SK-N-MC (cell line): Measurements from ENCODE around the gene TTC34.

ENCODE experiments used
- DNase-seq: peaks from one replicate; pipeline ENCODE4 v3.0.0-alpha.2; 2011; ENCODE audit warnings: low read depth, low spot score
- H3K27ac ChIP-seq: fragments of 200-600 bp; sonication (generic); 2 replicates; pipeline ENCODE4 v1.5.1; 2016; ENCODE audit warnings: mixed run types
- H3K36me3 ChIP-seq: fragments of 200-600 bp; sonication (generic); 2 replicates; pipeline ENCODE4 v1.6.1; 2017; ENCODE audit warnings: antibody characterized with exemption, low read length, mixed read lengths; ENCODE audit not compliant: insufficient read depth
- H3K4me3 ChIP-seq: fragments of 200-600 bp; sonication (generic); 2 replicates; pipeline ENCODE4 v1.5.1; 2016
- H3K9ac ChIP-seq: fragments of 200-600 bp; sonication (generic); 2 replicates; pipeline ENCODE4 v1.8.0; 2017; ENCODE audit warnings: mixed run types, mixed read lengths; ENCODE audit not compliant: insufficient read length
- H3K9me3 ChIP-seq: fragments of 200-600 bp; sonication (generic); 2 replicates; pipeline ENCODE4 v1.6.1; 2017; ENCODE audit warnings: low read depth, mild to moderate bottlenecking, antibody characterized with exemption, low read length, moderate library complexity, mixed read lengths
- EZH2 ChIP-seq: fragments of 200-600 bp; sonication (generic); IDR thresholded peaks from one replicate; pipeline ENCODE4 v1.6.1; 2017; ENCODE audit warnings: antibody characterized with exemption
- FOXP2 ChIP-seq: optimal IDR thresholded peaks from 2 replicates; pipeline ENCODE3; 2011; ENCODE audit warnings: mild to moderate bottlenecking, moderate library complexity; ENCODE audit not compliant: insufficient read depth; ENCODE audit errors: extremely low read length, control extremely low read depth
- POLR2AphosphoS5 ChIP-seq: IDR thresholded peaks from 2 replicates; pipeline ENCODE4 v1.6.1; 2012; ENCODE audit warnings: mild to moderate bottlenecking, low read depth, low read length, borderline replicate concordance

The TTC34 gene

DNA sequence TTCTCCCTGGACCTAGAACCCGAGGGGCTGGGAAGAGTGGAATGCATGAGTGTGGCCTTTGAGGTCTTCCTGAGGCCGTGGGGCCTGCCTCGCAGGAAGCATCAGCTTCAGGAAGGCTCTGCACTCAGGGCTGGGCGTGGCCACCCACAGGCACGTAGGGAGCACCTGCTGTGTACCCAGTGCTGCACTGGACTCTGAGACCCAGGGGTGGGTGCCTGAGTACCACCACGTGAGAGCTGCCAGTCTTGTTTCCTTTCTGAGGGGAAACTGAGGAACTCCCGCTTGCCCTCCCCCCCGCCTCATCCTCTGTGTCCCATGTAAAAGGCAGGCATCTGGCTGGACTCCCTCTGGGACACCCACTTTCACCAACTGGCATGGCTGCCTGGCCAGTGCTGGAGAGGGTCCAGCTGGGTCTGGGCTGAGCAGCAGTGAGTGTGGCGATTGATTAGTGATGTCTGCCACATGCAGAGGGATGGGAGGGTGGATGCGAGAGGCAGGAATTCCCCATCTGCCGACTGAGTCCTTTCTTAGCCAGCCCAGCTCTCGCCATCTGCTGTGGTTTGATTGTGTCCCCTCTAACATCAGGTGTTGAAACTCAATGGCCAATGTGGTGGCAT, 30.2 kb upstream of the TTC34 start:
- Histone ChIP-seq H3K4me3 (no peak overlapping the region), H3K36me3 (no peaks in the 10 kb centered on the region), H3K27ac (no peak overlapping the region), H3K9me3 (no peaks in the 10 kb centered on the region), H3K9ac (no peak overlapping the region)
- TF ChIP-seq FOXP2 (no peak), EZH2 (no peak), POLR2AphosphoS5 (no peak)
- DNase-seq: no peak

DNA sequence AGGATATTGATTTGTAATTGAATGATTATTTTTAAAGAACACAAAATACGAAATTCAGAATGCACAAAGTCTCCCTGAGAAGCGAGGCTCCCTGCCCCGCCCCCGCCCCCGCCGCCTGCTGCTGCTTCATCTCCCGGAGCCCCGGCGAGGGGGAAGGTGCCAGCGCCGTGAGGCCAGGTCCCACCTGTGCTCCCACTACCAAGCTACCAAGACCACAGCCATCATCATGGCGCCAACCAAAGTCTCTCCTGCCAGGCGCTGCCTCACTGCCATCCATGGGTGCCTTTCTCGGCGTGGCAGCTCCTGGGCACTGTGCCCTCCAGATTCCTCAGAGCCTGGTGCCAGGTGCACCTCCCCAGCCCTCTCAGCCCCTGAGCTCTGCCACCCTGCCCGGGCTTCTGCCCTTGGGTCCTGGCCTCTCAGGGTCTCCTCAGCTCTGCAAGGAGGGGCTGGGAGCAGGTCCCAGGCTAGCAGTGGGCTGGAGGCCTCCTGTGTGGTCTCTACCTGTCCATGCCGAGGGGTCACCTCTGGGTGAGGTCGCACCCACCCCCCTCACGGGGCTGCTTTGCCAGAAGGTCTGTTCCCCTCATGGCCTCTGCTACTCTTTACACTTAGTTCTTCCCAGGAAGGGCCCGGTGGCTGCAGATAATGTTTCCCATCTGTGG, 29.4 kb upstream of the TTC34 start:
- DNase-seq: no peak
- no peaks in the 10 kb centered on the region for H3K9me3 ChIP-seq
- no peak overlapping the region for H3K9ac ChIP-seq
- H3K27ac ChIP-seq: no peak overlapping the region
- H3K36me3 ChIP-seq: no peaks in the 10 kb centered on the region
- TF ChIP-seq EZH2 (no peak), POLR2AphosphoS5 (no peak)
- no peak overlapping the region for H3K4me3 ChIP-seq

DNA sequence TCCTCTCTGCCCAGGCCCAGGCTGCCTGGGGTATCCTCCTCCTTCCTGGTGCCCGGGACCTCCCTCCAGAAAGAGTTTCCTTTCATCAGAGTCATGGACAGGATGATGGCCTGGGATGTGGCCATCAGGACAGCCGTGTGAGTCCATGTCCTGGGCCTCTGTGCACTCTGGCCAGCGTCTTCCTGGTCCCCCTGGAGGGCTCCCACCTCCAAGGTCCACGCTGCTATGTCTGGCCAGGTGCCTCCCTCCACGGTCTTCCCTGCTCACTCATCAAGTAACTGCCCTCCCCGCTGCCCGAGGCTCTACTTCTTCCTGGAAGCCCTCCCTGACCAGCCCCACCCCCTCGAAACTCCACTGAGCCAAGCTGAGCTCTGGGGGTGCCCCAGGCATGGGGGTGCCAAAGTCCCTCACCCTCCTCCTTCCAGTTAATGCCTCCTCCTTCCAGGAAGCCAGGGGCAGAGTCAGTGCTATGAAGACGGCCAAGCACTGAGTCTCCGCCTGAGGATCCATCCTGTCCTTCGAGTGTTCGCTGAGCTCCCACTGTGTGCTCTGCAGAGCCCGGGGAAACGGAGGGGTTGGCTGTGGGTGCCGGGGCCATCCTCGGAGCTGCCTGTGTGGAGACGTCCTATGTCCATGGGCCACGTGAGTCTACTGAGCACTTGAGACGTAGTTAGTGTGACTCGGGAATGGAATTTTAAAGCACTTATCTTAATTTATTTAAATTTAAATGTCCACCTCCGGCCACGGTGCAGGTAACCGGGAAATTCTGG, 28.5 kb upstream of the TTC34 start:
- H3K27ac ChIP-seq: no peak overlapping the region
- DNase-seq: no peak
- H3K36me3 ChIP-seq: no peaks in the 10 kb centered on the region
- H3K9me3 ChIP-seq: no peaks in the 10 kb centered on the region
- H3K4me3 ChIP-seq: no peak overlapping the region
- H3K9ac ChIP-seq: no peak overlapping the region
- TF ChIP-seq POLR2AphosphoS5 (no peak), EZH2 (no peak), FOXP2 (no peak)

DNA sequence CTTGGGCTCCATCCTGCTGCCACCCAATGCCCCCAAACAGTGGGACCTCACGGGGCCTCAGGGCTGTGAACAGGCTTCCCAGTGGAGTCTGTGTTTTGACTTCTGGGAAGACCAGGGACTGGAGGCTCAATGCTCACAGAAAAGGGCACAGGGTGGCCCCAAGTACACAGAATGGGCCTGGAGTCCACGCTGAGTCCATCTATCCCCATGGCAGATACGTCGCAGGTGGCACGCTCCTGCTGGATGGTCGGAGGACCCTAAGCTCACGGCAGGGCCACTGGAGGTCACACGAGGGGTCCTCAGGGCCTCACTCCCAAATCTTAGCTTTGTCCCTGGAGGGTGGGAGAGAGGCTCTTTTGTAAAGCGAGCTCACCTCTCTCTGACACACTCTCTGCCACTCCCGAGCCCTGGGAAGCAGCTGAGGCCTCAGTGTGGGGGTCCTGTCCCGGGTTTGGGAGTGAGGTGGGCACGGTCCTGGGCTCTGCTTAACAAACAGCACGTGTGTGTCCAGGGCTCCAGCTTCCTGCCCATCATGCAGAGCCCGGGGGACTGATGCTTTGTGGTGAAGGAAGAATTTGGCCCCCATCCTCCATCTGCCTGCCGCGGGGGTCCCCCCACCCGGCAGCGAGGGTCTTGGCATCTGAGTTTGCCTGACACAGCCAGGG, 27.2 kb upstream of the TTC34 start:
- no peak for DNase-seq
- Histone ChIP-seq H3K9ac (no peak overlapping the region), H3K4me3 (no peak overlapping the region), H3K27ac (no peak overlapping the region), H3K36me3 (no peaks in the 10 kb centered on the region), H3K9me3 (no peaks in the 10 kb centered on the region)
- TF ChIP-seq EZH2: no peak
- no peak for TF ChIP-seq POLR2AphosphoS5
- TF ChIP-seq FOXP2: no peak

DNA sequence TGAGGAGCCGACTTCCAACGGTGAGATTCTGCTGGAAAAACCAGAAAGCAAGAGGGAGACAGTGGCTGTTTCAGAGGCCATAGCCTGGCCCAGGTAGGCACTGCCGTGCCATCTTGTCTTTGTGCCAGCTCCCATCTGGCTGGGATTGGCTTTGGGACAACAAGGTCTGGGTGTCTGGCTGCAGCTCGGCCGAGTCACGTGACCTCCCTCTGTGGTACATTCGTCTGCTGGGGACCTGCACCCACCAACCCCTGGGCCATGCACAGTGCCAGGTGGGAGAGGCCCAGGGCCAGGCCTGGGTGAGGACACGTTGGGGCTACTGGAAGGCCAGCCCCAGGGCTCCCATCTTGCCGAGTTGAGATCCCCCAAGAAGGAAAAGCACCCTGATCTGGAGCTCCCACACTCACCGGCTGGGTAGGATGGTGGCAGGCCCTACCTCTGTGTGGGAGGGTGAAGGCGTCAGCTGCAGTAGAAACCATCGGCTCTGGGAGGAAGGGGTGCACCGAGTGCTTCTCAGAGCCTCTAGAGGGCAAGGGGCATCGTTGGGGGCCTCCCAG, 25.3 kb upstream of the TTC34 start:
- Histone ChIP-seq H3K27ac (no peak overlapping the region), H3K9me3 (no peaks in the 10 kb centered on the region), H3K9ac (no peak overlapping the region), H3K4me3 (no peak overlapping the region), H3K36me3 (no peaks in the 10 kb centered on the region)
- DNase-seq: no peak
- TF ChIP-seq EZH2: no peak
- no peak for TF ChIP-seq FOXP2
- TF ChIP-seq POLR2AphosphoS5: no peak

DNA sequence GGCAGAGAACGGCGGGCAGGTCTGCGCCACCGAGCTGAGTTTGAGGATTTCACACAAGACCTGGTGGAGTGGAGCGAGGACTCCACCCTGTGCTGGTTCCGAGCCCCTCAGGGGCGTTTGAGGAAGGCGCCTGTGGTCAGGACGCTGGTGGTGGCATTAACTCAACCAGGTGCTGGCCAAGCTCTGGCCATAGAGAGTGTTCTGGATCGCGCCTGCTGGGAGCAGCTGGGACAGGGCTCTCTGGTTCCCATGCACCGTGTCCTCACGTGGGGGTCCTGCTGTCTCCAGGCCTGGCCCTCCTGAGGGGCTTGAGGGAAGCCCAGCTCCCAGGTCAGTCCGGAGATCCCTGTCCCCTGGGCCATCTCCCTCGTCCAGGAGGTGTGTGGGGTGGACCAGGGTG, 24.8 kb upstream of the TTC34 start:
- TF ChIP-seq POLR2AphosphoS5: no peak
- TF ChIP-seq FOXP2: no peak
- no peak for TF ChIP-seq EZH2
- Histone ChIP-seq H3K27ac (no peak overlapping the region), H3K9me3 (no peaks in the 10 kb centered on the region), H3K9ac (no peak overlapping the region), H3K36me3 (no peaks in the 10 kb centered on the region), H3K4me3 (no peak overlapping the region)
- DNase-seq: no peak

DNA sequence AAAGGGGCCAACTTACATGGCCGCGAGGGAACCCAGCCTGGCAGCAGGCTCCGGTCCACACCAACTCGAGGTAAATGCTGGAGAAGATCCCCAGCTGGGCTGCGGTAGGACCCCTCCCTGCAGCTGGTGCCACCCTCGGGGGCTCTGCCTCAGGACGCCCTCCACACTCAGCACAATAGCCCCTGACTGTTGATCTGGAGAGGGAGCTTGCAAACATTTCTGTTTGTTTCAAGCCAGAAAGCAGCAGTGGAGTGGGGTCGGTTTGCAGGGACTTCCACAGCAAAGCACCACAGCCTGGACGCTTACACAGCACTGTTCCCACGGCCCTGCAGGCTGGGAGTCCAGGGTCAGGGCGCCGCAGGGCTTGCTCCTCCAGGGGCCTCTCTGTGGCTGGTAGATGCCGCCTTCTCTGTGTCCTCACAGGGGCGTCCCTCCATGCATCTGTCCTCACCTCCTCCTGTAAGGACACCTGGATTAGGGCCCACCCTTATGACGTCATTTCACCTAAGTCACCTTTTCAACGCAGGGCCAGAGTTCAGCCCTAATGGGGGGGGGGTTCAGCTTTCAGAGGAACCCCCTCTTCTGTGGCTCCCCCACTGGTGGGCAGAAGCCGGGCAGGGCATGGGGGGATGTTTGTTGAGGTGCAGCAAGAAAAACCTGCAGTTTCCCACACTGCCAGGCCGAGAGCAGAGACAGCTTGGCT, 24.1 kb upstream of the TTC34 start:
- H3K36me3 ChIP-seq: no peaks in the 10 kb centered on the region
- DNase-seq: no peak

More for the DNA sequence above, 24.1 kb upstream of the TTC34 start:
- no peak overlapping the region for H3K9ac ChIP-seq
- no peak overlapping the region for H3K27ac ChIP-seq
- H3K9me3 ChIP-seq: no peaks in the 10 kb centered on the region
- TF ChIP-seq EZH2 (no peak), FOXP2 (no peak), POLR2AphosphoS5 (no peak)
- no peak overlapping the region for H3K4me3 ChIP-seq
